Cortex of kidney (tissue), 1 donor: Measurements from ENCODE around the gene UCKL1.

Source experiments
- DNase-seq: peaks from one replicate; lab custom pipeline; 2025; lab: John Stamatoyannopoulos, UW

UCKL1 gene

GRCh38 chr20:63958964-63959698, 2.9 kb upstream of the UCKL1 start:
- DNase-seq: no peak

- DNase-seq: no peak
Observed at GRCh38 chr20:63958471-63958870, 2.3 kb upstream of the UCKL1 start.

- no peak for DNase-seq
Observed at GRCh38 chr20:63957690-63958441, 1.6 kb upstream of the UCKL1 start.

GRCh38 chr20:63957004-63957689, 931 bp upstream of the UCKL1 start:
- DNase-seq: no peak

- no peak for DNase-seq
Observed at GRCh38 chr20:63956664-63957003, 418 bp upstream of the UCKL1 start.

- DNase-seq: no peak
Observed at GRCh38 chr20:63955281-63955826, 862 bp downstream of the UCKL1 start.

GRCh38 chr20:63953764-63954429, 2.3 kb downstream of the UCKL1 start:
- DNase-seq: no peak

- DNase-seq: no peak
Observed at GRCh38 chr20:63952769-63953168, 3.4 kb downstream of the UCKL1 start.

- no peak for DNase-seq
Observed at GRCh38 chr20:63952210-63952535, 4.0 kb downstream of the UCKL1 start.

GRCh38 chr20:63951398-63952209, 4.6 kb downstream of the UCKL1 start:
- DNase-seq: no peak

GRCh38 chr20:63950701-63951397, 5.4 kb downstream of the UCKL1 start:
- no peak for DNase-seq

GRCh38 chr20:63947638-63948456, 8.4 kb downstream of the UCKL1 start:
- DNase-seq: no peak

GRCh38 chr20:63946986-63947637, 9.1 kb downstream of the UCKL1 start:
- no peak for DNase-seq

GRCh38 chr20:63945921-63946920, 10.0 kb downstream of the UCKL1 start:
- no peak for DNase-seq

- DNase-seq: no peak
Observed at GRCh38 chr20:63945031-63945658, 11.1 kb downstream of the UCKL1 start.

GRCh38 chr20:63944078-63944941, 11.9 kb downstream of the UCKL1 start:
- no peak for DNase-seq

GRCh38 chr20:63943808-63944077, 12.5 kb downstream of the UCKL1 start:
- DNase-seq: no peak
